ENCODE data around the gene ALPP. TPM values are rescaled to one million over a fixed set of nuclear protein-coding genes. Genes with fewer than 3 reads are reported as not detected.

Gene ALPP
- total RNA-seq, 1 experiment from 2014 or later: 0.20 TPM

DNA sequence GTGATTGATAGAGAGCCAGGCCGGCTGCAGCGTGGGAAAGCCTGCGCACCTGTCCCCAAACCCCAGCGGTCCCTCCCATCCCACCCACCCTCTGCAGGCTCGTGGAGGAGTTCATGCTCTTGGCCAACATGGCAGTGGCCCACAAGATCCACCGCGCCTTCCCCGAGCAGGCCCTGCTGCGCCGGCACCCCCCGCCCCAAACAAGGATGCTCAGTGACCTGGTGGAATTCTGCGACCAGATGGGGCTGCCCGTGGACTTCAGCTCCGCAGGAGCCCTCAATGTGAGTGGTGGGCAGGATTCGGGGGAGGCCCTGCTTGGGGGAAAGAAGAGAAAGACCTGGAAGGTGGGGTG lies 48.9 kb upstream of the ALPP start:
- Histone ChIP-seq H4K20me1 (ENCODE audit: control insufficient read depth, insufficient read depth, insufficient read length) (no peaks in the 10 kb centered on the region), H2AK5ac (ENCODE audit: insufficient read length, low read length) (no peak overlapping the region), H2BK20ac (ENCODE audit: low read depth, low read length, poor library complexity, severe bottlenecking) (no peak overlapping the region), H3K79me1 (ENCODE audit: insufficient read depth, low read depth, low read length, poor library complexity, severe bottlenecking) (no peaks in the 10 kb centered on the region), H3K79me2 (ENCODE audit: insufficient read depth, low read length) (no peaks in the 10 kb centered on the region), H2BK15ac (ENCODE audit: low read depth, low read length) (0 out of 2 replicates have a peak overlapping the region, but pooled peaks have one; percentile 5), H3T11ph (ENCODE audit: low read length) (no peak overlapping the region), H2AFZ (ENCODE audit: low read length) (no peak overlapping the region), H2BK120ac (ENCODE audit: low read depth, low read length, poor library complexity, severe bottlenecking) (no peak overlapping the region), H3K9me3 (ENCODE audit: control insufficient read depth, low read depth, low read length) (no peaks in the 10 kb centered on the region), H3K4me2 (ENCODE audit: insufficient read depth, insufficient read length, low read length) (no peak overlapping the region), H4K8ac (replicated peaks; ENCODE audit: insufficient read length, low read depth, low read length) (no peak overlapping the region), H3K23me2 (ENCODE audit: insufficient read length, low read depth, low read length, poor library complexity, severe bottlenecking) (no peaks in the 10 kb centered on the region), H3K4me1 (ENCODE audit: insufficient read depth, low read length) (no peaks in the 10 kb centered on the region), H4K5ac (ENCODE audit: insufficient read length, low read depth, low read length) (no peak overlapping the region), H3K23ac (ENCODE audit: insufficient read length, low read depth, low read length) (no peak overlapping the region), H3K9ac (ENCODE audit: extremely low read depth, insufficient read length, low read length) (no peak overlapping the region), H3K56ac (ENCODE audit: insufficient read length, low read depth, low read length) (no peak overlapping the region), H3K14ac (ENCODE audit: insufficient read depth, low read length) (no peak overlapping the region; the same call in 1 of the 2 replicates), H2BK12ac (ENCODE audit: insufficient read length, low read depth, low read length) (no peak overlapping the region), H4K91ac (ENCODE audit: insufficient read length, low read depth, low read length) (no peak overlapping the region), H3K27me3 (ENCODE audit: insufficient read depth, low read length) (no peaks in the 10 kb centered on the region), H3K18ac (ENCODE audit: insufficient read length, low read depth, low read length) (no peak overlapping the region), H3K27ac (ENCODE audit: insufficient read length, low read depth, low read length) (no peak overlapping the region), H2BK5ac (ENCODE audit: insufficient read length, low read length) (no peak overlapping the region), H3K4ac (ENCODE audit: low read depth, low read length) (no peak overlapping the region)
- DNase-seq: peak; percentile 22
- TF ChIP-seq, protein P1, sequence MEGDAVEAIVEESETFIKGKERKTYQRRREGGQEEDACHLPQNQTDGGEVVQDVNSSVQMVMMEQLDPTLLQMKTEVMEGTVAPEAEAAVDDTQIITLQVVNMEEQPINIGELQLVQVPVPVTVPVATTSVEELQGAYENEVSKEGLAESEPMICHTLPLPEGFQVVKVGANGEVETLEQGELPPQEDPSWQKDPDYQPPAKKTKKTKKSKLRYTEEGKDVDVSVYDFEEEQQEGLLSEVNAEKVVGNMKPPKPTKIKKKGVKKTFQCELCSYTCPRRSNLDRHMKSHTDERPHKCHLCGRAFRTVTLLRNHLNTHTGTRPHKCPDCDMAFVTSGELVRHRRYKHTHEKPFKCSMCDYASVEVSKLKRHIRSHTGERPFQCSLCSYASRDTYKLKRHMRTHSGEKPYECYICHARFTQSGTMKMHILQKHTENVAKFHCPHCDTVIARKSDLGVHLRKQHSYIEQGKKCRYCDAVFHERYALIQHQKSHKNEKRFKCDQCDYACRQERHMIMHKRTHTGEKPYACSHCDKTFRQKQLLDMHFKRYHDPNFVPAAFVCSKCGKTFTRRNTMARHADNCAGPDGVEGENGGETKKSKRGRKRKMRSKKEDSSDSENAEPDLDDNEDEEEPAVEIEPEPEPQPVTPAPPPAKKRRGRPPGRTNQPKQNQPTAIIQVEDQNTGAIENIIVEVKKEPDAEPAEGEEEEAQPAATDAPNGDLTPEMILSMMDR (conservative IDR thresholded peaks at IDR 0.05): no peak
- H3K27ac Mint-ChIP-seq: peak overlapping the region in 1 of 3 experiments; percentile 48; a peak in 1 of 7 replicates
- H3K4me3 Mint-ChIP-seq: no peak overlapping the region
- WGBS (ENCODE audit: extremely low coverage, insufficient read length, low lambda C conversion rate): no CpG with 5 or more reads among the region's 15 CpGs
- H3K9me3 Mint-ChIP-seq: no peaks in the 10 kb centered on the region; a peak in 1 of 5 replicates
- H3K36me3 Mint-ChIP-seq (ENCODE audit: insufficient read depth in 1 of 3, low read depth in 3 of 3): no peaks in the 10 kb centered on the region; a peak in 1 of 7 replicates
- H3K4me1 Mint-ChIP-seq: peaks cover 5 to 20% of the 10 kb centered on the region in 2 experiments; a peak in 3 of 4 replicates
- no peaks in the 10 kb centered on the region; the same call in 1 of the 2 replicates for H3K27me3 Mint-ChIP-seq (ENCODE audit: low read depth)

Measured in H9 (cell line).